ENCODE data around the gene GPR26. TPM values are rescaled to one million over a fixed set of nuclear protein-coding genes. Genes with fewer than 3 reads are reported as not detected.

The GPR26 gene
- total and polyA plus RNA-seq, 12 donors: not detected

DNA sequence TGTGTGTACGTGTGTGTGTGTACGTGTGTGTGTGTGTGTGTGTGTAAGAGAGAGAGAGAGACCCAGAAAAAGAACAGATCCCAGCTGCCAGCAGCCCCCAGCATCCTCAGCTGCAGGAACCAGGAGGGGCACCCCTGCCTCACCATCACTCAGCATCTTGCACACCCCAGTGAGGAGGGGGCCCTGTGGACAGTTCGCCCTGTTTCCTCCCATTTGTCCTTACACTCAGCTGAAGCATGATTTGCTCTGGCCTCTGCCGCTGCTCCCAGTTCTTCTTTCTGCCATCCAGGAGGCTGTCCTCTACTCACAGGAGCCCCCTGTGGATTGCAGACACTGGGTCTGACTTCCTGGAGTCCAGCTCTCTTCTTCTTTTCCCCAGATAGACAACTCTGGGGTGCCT lies 9.7 kb downstream of the GPR26 start:
- TF ChIP-seq POLR2A (IDR thresholded peaks at IDR 0.05): no peak
- TF ChIP-seq, protein P1, sequence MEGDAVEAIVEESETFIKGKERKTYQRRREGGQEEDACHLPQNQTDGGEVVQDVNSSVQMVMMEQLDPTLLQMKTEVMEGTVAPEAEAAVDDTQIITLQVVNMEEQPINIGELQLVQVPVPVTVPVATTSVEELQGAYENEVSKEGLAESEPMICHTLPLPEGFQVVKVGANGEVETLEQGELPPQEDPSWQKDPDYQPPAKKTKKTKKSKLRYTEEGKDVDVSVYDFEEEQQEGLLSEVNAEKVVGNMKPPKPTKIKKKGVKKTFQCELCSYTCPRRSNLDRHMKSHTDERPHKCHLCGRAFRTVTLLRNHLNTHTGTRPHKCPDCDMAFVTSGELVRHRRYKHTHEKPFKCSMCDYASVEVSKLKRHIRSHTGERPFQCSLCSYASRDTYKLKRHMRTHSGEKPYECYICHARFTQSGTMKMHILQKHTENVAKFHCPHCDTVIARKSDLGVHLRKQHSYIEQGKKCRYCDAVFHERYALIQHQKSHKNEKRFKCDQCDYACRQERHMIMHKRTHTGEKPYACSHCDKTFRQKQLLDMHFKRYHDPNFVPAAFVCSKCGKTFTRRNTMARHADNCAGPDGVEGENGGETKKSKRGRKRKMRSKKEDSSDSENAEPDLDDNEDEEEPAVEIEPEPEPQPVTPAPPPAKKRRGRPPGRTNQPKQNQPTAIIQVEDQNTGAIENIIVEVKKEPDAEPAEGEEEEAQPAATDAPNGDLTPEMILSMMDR (IDR thresholded peaks at IDR 0.05): no peak
- no peaks in the 10 kb centered on the region for H3K27me3 ChIP-seq
- intact Hi-C loops (cut with DNase I): no loop called here
- no peaks in the 10 kb centered on the region for H3K36me3 ChIP-seq (replicated peaks in 1 of 2)
- no peaks in the 10 kb centered on the region for H3K4me1 ChIP-seq (replicated peaks in 1 of 2)
- WGBS, 4 donors: 33 to 78% (median 45%) methylated on average over 2 to 4 of the region's 4 CpGs
- no peaks in the 10 kb centered on the region for H3K9me3 ChIP-seq (replicated peaks in 1 of 3)
- DNase-seq: no peak
- H3K27ac ChIP-seq: no peak overlapping the region
- H3K4me3 ChIP-seq: no peak overlapping the region

DNA sequence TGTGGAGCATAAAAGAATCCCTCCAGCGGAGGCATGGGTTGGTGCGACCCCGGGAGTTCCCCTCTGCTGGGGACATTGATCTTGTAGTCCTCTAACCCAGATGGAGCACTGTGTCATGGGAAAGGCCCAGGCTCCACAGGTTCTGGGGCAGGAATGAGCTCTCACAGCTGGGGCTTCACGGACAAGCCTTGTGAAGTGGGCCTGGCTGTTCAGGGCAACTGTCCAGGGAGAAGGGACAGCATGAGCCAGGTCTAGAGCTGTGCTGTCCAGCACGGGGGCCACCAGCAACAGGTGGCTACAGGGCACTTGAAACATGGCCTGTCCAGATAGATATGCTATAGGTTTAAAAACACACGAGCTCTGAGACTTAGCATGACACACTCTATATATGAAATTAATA lies 11.4 kb downstream of the GPR26 start:
- Histone ChIP-seq H3K27ac (no peak overlapping the region), H3K9me3 (replicated peaks in 1 of 3) (no peaks in the 10 kb centered on the region), H3K4me1 (replicated peaks in 1 of 2) (no peaks in the 10 kb centered on the region), H3K36me3 (replicated peaks in 1 of 2) (no peaks in the 10 kb centered on the region), H3K4me3 (no peak overlapping the region), H3K27me3 (no peaks in the 10 kb centered on the region)
- intact Hi-C loops (cut with DNase I): no loop called here
- TF ChIP-seq, protein P1 (IDR thresholded peaks at IDR 0.05): no peak
- TF ChIP-seq POLR2A (IDR thresholded peaks at IDR 0.05): no peak
- DNase-seq: no peak
- 64 to 74% (median 68%) methylated on average over 1 to 6 of the region's 6 CpGs for WGBS, 4 donors

DNA sequence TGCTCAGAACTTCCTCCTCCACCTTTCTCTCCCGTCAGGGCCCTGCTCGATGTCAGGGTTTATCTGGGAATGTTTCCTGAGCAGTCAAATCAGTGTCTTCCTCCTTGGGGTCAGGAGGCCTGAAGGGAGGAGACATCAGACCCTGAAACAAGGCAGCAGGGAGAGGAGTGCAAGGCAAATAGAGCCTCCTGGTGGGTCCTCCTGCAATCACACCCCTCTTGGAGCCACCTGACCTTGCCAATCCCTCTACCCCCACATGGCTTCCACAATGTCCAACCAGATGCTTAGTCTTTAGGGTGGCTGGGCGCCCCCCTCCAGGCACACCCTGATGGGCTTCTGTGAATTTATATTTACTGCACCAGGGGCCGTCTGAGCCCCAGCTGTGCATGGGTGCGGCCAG lies 12.2 kb downstream of the GPR26 start:
- no peaks in the 10 kb centered on the region for H3K27me3 ChIP-seq
- 48 to 61% (median 54%) methylated on average over 5 of the region's 5 CpGs for WGBS, 4 donors
- no peak for TF ChIP-seq POLR2A (IDR thresholded peaks at IDR 0.05)
- TF ChIP-seq, protein P1 (IDR thresholded peaks at IDR 0.05): no peak
- no peaks in the 10 kb centered on the region for H3K4me1 ChIP-seq (replicated peaks in 1 of 2)
- no peak for DNase-seq
- H3K4me3 ChIP-seq: no peak overlapping the region
- H3K36me3 ChIP-seq (replicated peaks in 1 of 2): no peaks in the 10 kb centered on the region
- no peak overlapping the region for H3K27ac ChIP-seq
- intact Hi-C loops (cut with DNase I): no loop called here
- no peaks in the 10 kb centered on the region for H3K9me3 ChIP-seq (replicated peaks in 1 of 3)

DNA sequence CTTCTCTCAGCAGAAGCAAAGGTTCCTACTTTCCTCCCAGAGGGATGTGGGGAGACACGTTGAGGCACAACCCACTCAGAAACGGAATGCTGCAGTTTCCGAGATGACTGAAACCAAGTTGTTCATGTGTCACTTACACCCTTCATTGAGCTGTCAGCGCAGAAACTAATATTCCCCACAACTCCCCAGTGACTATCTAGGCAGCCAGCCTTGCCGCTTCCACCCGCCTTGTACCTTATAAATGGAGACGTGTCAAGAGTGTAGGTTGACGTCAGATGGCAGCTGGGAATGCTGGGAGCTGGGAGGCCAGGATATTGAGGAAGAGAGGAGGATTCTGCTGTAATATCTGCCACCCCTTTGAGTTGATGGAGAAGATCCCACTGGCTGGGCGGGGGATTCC lies 15.1 kb downstream of the GPR26 start:
- 69 to 78% (median 74%) methylated on average over 9 of the region's 9 CpGs for WGBS, 4 donors
- no peaks in the 10 kb centered on the region for H3K36me3 ChIP-seq (replicated peaks in 1 of 2)
- H3K4me3 ChIP-seq: no peak overlapping the region
- no peaks in the 10 kb centered on the region for H3K9me3 ChIP-seq (replicated peaks in 1 of 3)
- H3K4me1 ChIP-seq (replicated peaks in 1 of 2): no peaks in the 10 kb centered on the region
- TF ChIP-seq, protein P1 (IDR thresholded peaks at IDR 0.05): no peak
- no peak for TF ChIP-seq POLR2A (IDR thresholded peaks at IDR 0.05)
- intact Hi-C loops (cut with DNase I): no loop called here
- H3K27me3 ChIP-seq: no peaks in the 10 kb centered on the region
- no peak overlapping the region for H3K27ac ChIP-seq
- DNase-seq: no peak
